Measurements from ENCODE around the gene CAPN5. TPM values are rescaled to one million over a fixed set of nuclear protein-coding genes. Genes with fewer than 3 reads are reported as not detected.
"Not testable (repeated sequence)": the region's sequence is repeated elsewhere in the genome, so short reads cannot be mapped to it uniquely, and the experiment has no call there.

CAPN5 gene
- total RNA-seq, 1 donor from 2014 or later, result 2.6 TPM

DNA sequence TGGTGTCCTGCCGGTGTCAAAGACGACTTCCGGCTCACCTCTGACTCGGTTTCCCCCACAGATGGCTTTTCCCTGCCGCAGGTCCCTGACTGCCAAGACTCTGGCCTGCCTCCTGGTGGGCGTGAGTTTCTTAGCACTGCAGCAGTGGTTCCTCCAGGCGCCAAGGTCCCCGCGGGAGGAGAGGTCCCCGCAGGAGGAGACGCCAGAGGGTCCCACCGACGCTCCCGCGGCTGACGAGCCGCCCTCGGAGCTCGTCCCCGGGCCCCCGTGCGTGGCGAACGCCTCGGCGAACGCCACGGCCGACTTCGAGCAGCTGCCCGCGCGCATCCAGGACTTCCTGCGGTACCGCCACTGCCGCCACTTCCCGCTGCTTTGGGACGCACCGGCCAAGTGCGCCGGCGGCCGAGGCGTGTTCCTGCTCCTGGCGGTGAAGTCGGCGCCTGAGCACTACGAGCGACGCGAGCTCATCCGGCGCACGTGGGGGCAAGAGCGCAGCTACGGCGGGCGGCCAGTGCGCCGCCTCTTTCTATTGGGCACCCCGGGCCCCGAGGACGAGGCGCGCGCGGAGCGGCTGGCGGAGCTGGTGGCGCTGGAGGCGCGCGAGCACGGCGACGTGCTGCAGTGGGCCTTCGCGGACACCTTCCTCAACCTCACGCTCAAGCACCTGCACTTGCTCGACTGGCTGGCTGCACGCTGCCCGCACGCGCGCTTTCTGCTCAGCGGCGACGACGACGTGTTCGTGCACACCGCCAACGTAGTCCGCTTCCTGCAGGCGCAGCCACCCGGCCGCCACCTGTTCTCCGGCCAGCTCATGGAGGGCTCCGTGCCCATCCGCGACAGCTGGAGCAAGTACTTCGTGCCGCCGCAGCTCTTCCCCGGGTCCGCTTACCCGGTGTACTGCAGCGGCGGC lies 27.0 kb upstream of the CAPN5 start:
- peak; percentile 66 for ATAC-seq (ENCODE audit: poor library complexity)
- intact Hi-C loops (cut with DNase I), result no loop called here

GRCh38 chr11:77040401-77040777 lies 26.4 kb upstream of the CAPN5 start:
- DNase-seq (no peak), ATAC-seq (ENCODE audit: poor library complexity) (no peak)
- intact Hi-C loops (cut with DNase I), result no loop called here

More for the DNA sequence above, 27.0 kb upstream of the CAPN5 start:
- peak; percentile 53 for DNase-seq

DNA sequence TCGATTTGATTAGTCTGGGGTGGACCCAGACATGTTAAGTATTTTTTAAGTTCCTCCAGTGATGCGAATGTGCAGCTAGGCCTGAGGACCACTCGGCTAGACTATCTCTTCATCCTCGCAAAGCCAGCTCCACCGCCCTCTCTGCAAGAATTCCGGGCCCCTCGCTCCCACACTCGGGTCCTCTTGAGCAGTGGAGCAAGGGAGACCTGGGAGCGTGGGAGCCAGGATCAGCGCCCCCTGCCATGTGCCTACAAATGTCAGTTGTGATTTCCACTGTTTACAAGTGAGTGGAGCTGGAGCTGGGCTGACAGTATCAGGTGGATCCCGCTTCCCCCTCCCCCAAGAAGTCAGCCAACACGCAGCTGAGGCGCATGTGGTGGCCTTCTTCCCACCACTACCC lies 25.9 kb upstream of the CAPN5 start:
- ATAC-seq (ENCODE audit: poor library complexity) (no peak), DNase-seq (no peak)
- intact Hi-C loops (cut with DNase I), result no loop called here

DNA sequence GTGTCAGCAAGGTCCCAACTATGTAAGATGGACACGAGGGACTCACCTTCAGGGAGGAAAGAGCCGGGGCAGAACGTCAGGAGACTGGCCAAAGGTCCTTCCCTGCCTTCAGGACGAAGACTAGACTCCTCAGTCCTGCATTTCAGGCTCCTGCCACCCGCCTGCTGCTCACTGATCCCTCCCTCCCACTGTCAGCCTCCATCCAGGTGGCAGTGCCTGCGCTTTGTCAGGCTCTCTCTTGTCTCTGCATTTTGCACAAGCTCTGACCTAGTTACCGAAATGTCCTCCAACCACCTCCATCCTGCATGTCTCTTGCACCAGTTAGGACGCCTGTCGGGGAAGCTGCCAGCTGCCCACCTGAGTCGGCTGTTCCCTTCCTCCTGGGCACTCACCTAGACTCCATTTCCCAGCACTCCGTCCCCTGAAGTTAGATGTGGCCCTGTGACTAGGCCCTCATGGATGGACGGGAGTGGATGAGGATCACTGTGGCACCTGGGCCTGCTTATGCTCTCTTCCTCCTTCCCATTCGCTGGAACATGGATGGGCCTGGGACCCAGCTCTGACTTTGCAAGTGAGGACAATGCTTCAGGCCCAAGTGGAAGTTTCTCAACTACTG lies 24.6 kb upstream of the CAPN5 start:
- intact Hi-C loops (cut with DNase I), result no loop called here
- DNase-seq, result no peak
- no peak for ATAC-seq (ENCODE audit: poor library complexity)

DNA sequence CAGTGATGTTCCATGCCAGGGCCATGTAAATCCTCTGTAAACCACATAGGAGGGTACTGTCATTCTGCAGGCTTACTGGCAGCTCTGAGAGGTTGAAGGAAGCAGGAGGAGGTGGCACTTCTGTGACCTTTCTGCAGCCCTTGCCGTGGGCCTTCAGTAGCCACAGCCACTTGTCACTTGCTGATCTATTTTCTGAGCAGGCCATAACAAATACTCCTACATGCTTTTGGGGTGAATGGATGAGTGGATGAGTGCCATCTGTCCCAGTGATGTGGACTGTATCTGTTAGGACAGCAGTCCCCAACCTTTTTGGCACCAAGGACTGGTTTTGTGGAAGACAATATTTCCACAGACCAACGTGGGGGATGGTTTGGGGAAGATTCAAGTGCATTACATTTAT lies 22.4 kb upstream of the CAPN5 start:
- intact Hi-C loops (cut with DNase I), result no loop called here
- ATAC-seq (ENCODE audit: poor library complexity) (no peak), DNase-seq (no peak)

- DNase-seq (no peak), ATAC-seq (ENCODE audit: poor library complexity) (no peak)
- intact Hi-C loops (cut with DNase I), result no loop called here
Measured at GRCh38 chr11:77044886-77045285, 21.9 kb upstream of the CAPN5 start.

GRCh38 chr11:77046060-77046501 lies 20.7 kb upstream of the CAPN5 start:
- intact Hi-C loops (cut with DNase I), result loop anchor here (2.0 kb wide), 1 partner anchor 45 kb away; no protein-coding TSS in a partner anchor
- peak; percentile 40 for ATAC-seq (ENCODE audit: poor library complexity)

GRCh38 chr11:77047007-77047927 lies 19.5 kb upstream of the CAPN5 start:
- peak; percentile 96 for ATAC-seq (ENCODE audit: poor library complexity)
- intact Hi-C loops (cut with DNase I), result loop anchor here (2.0 kb wide), 1 partner anchor 44 kb away; no protein-coding TSS in a partner anchor
- DNase-seq, result no peak

More at GRCh38 chr11:77046060-77046501, 20.7 kb upstream of the CAPN5 start:
- DNase-seq, result peak; percentile 55

DNA sequence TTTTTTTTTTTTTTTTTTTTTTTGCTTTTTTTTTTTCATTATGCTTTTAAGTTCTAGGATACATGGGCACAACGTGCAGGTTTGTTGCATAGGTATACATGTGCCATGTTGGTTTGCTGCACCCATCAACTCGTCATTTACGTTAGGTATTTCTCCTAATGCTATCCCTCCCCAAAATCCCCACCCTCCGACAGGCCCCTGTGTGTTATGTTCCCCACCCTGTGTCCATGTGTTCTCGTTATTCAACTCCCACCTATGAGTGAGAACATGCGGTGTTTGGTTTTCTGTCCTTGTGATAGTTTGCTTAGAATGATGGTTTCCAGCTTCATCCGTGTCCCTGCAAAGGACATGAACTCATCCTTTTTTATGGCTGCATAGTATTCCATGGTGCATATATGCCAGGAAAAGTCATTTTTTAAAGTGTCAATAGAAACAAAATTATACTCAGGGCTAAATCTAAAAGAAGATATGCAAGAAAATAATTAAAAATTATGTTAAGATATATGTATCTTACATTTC lies 18.8 kb upstream of the CAPN5 start:
- intact Hi-C loops (cut with DNase I), result loop anchor here (2.0 kb wide), 1 partner anchor 43 kb away; no protein-coding TSS in a partner anchor
- not testable (repeated sequence) for DNase-seq; ATAC-seq (ENCODE audit: poor library complexity)

GRCh38 chr11:77049026-77049425 lies 17.7 kb upstream of the CAPN5 start:
- ATAC-seq (ENCODE audit: poor library complexity) (no peak), DNase-seq (no peak)
- intact Hi-C loops (cut with DNase I), result no loop called here

- ATAC-seq (ENCODE audit: poor library complexity) (no peak), DNase-seq (no peak)
- intact Hi-C loops (cut with DNase I), result no loop called here
Measured at GRCh38 chr11:77051511-77051910, 15.3 kb upstream of the CAPN5 start.

DNA sequence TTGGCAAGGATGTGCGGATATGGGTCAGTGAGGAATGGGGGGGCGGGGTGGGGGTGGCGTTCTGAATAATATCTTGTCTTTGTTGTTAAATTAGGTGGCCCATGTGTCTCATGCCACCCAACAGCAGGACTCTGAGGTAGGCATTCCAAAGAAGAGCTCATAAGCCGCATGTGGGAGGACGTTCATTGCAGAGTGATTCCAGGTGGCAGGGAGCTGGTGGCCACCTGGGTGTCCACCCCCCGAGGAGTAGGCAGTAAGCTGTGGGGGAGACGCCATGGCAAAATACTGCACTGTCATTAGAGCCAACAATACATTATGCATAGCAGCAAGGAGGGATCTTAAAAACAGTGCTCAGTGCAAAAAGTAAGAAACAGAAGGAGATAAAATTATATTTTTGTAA lies 14.3 kb upstream of the CAPN5 start:
- intact Hi-C loops (cut with DNase I), result no loop called here
- no peak for DNase-seq
- ATAC-seq (ENCODE audit: poor library complexity), result no peak

DNA sequence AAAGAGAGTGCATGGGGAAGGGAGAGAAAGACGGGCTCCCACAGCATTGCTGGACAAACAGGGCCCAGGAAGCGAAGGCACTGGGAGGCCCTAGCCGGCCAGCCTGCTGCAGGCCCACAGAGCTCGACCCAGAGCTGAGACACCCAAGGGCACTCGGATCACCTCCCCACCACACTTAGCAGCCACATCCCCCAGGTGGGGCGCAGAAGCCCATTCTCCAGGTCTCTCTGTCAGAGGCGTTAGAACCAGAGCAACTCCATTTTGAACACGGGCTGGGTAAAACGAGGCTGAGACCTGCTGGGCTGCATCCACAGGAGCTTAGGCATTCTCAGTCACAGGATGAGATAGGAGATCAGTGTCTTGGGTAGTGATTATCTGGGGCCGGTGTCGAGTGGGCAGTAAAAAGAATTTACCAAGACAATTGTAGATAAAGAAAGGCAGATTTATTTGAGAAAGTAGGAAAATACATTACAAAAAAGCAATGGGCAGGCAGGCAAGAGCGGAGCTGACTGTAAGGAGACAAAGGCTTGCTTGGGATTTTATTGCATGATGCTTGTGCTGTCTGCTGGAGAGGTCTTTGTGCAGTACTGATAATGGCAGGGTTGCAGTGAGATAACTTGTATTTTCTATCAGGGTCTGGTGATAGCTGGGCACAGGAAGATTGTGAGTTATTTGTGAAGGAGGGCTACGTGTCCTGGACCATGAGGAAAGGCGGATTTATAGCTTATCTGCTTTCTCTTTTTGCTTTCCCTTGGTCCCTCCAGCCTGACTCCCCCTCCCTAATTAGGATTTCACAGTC lies 13.4 kb upstream of the CAPN5 start:
- ATAC-seq (ENCODE audit: poor library complexity), result no peak
- no peak for DNase-seq
- intact Hi-C loops (cut with DNase I), result no loop called here

DNA sequence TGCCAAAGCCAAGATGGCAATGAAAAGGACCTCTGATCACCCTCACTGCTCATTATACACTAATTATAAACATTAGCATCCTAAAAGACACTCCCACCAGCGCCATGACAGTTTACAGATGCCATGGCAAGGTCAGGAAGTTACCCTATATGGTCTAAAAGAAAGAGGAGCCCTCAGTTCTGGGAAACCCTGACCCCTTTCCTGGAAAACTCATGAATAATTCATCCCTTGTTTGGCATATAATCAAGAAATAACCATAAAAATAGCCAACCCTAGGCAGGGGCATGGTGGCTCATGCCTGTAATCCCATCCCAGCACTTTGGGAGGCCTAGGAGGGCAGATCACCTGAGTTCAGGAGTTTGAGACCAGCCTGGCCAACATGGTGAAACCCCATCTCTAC lies 12.7 kb upstream of the CAPN5 start:
- DNase-seq (no peak), ATAC-seq (ENCODE audit: poor library complexity) (no peak)
- intact Hi-C loops (cut with DNase I), result no loop called here

GRCh38 chr11:77055101-77055561 lies 11.6 kb upstream of the CAPN5 start:
- DNase-seq (no peak), ATAC-seq (ENCODE audit: poor library complexity) (no peak)
- intact Hi-C loops (cut with DNase I), result no loop called here

DNA sequence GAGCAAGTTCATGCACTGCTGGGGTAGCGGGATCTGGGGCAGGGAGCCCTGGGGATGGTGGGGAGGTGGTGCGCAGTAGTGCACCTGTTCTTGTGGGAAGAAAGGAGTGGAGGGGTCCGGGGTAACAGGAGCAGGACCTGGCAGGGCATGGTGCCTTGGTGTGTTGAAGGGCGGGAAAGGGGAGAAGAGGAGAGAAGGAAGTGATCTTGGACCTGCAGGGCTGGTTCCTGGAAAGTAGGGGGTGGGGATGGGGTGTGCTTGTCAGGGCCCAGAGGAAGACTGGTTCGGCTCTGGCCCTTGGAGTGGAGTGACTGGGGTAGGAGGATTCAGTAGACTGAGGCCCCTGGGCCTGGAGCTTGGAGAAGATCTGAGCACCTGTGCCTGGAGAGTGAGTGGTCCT lies 10.9 kb upstream of the CAPN5 start:
- intact Hi-C loops (cut with DNase I), result no loop called here
- no peak for DNase-seq
- ATAC-seq (ENCODE audit: poor library complexity), result no peak

DNA sequence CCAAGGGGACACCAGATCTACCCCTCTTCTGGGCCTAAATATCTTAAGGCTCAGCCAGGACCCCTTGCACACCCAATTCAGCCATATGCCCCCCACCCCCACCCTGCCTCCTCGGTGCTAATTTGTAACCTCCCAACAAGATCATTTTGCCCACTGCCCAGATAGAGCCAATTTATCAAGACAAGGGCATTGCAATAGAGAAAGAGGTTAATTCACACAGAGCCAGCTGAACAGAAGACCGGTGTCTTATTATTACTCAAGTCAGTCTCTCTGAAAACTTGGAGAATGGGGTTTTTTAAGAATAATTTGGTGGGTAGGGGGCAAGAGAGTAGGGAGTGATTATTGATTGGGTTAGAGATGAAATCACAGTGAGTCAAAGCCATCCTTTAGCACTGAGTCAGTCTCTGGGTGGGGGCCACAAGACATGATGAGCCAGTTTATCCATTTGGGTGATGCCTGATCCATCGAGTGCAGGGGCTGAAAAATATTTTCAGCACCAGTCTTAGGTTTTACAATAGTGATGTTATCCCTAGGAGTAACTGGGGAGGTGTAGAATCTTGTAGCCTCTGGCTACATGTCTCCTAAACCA lies 9.9 kb upstream of the CAPN5 start:
- intact Hi-C loops (cut with DNase I), result no loop called here
- DNase-seq (no peak), ATAC-seq (ENCODE audit: poor library complexity) (no peak)
